HG03196 (cell line): ENCODE measurements around the gene NFIX.

ENCODE experiments used
- ATAC-seq: cut with Tn5 transposase; IDR thresholded peaks from one replicate; pipeline ENCODE4 v1.9.1; 2021; ENCODE audit not compliant: unreplicated experiment

NFIX gene

GRCh38 chr19:13006431-13007281, 11.4 kb downstream of the NFIX start:
- ATAC-seq: no peak

GRCh38 chr19:13007292-13008045, 12.2 kb downstream of the NFIX start:
- no peak for ATAC-seq

- no peak for ATAC-seq
These were observed 13.9 kb downstream of the NFIX start for GRCh38 chr19:13008926-13009787.

- ATAC-seq: no peak
These were observed 15.0 kb downstream of the NFIX start for GRCh38 chr19:13010038-13010991.

GRCh38 chr19:13010992-13011652, 15.8 kb downstream of the NFIX start:
- no peak for ATAC-seq

- no peak for ATAC-seq
These were observed 16.5 kb downstream of the NFIX start for GRCh38 chr19:13011653-13012389.

GRCh38 chr19:13012390-13012689, 17.1 kb downstream of the NFIX start:
- no peak for ATAC-seq

- ATAC-seq: no peak
These were observed 17.7 kb downstream of the NFIX start for GRCh38 chr19:13012690-13013608.

GRCh38 chr19:13013649-13014048, 18.4 kb downstream of the NFIX start:
- no peak for ATAC-seq

GRCh38 chr19:13014101-13014920, 19.0 kb downstream of the NFIX start:
- ATAC-seq: no peak

GRCh38 chr19:13014921-13015280, 19.6 kb downstream of the NFIX start:
- no peak for ATAC-seq

GRCh38 chr19:13015361-13016223, 20.3 kb downstream of the NFIX start:
- ATAC-seq: no peak

GRCh38 chr19:13016245-13016627, 21.0 kb downstream of the NFIX start:
- no peak for ATAC-seq

GRCh38 chr19:13016628-13017305, 21.5 kb downstream of the NFIX start:
- no peak for ATAC-seq

GRCh38 chr19:13017306-13018034, 22.2 kb downstream of the NFIX start:
- no peak for ATAC-seq
